ENCODE data around the gene SLC12A1.

Gene SLC12A1

GRCh38 chr15:48242535-48242934 is 36.4 kb downstream of the SLC12A1 start:
- no peak for DNase-seq (ENCODE audit: low spot score)

- DNase-seq (ENCODE audit: low spot score), result no peak
Measured at GRCh38 chr15:48244921-48245320, 38.8 kb downstream of the SLC12A1 start.

GRCh38 chr15:48248414-48248813 is 42.3 kb downstream of the SLC12A1 start:
- no peak for DNase-seq (ENCODE audit: low spot score)

GRCh38 chr15:48250640-48251076 is 44.6 kb downstream of the SLC12A1 start:
- DNase-seq (ENCODE audit: low spot score), result no peak

- no peak for DNase-seq (ENCODE audit: low spot score)
Measured at GRCh38 chr15:48253172-48253571, 47.1 kb downstream of the SLC12A1 start.

- DNase-seq (ENCODE audit: low spot score), result no peak
Measured at GRCh38 chr15:48265135-48265534, 59.0 kb downstream of the SLC12A1 start.

- peak; percentile 4 for DNase-seq (ENCODE audit: low spot score)
Measured at GRCh38 chr15:48266024-48266689, 60.1 kb downstream of the SLC12A1 start.

- no peak for DNase-seq (ENCODE audit: low spot score)
Measured at GRCh38 chr15:48267766-48268165, 61.7 kb downstream of the SLC12A1 start.

GRCh38 chr15:48273049-48273448 is 66.9 kb downstream of the SLC12A1 start:
- DNase-seq (ENCODE audit: low spot score), result no peak

- DNase-seq (ENCODE audit: low spot score), result no peak
Measured at GRCh38 chr15:48278666-48279065, 72.6 kb downstream of the SLC12A1 start.

GRCh38 chr15:48279608-48280007 is 73.5 kb downstream of the SLC12A1 start:
- DNase-seq (ENCODE audit: low spot score), result no peak

GRCh38 chr15:48281674-48282073 is 75.6 kb downstream of the SLC12A1 start:
- DNase-seq (ENCODE audit: low spot score), result no peak

GRCh38 chr15:48282216-48282615 is 76.1 kb downstream of the SLC12A1 start:
- DNase-seq (ENCODE audit: low spot score), result no peak

- no peak for DNase-seq (ENCODE audit: low spot score)
Measured at GRCh38 chr15:48283396-48284145, 77.5 kb downstream of the SLC12A1 start.

- peak; percentile 54 for DNase-seq (ENCODE audit: low spot score)
Measured at GRCh38 chr15:48285329-48286214, 79.5 kb downstream of the SLC12A1 start.

- DNase-seq (ENCODE audit: low spot score), result no peak
Measured at GRCh38 chr15:48289628-48290027, 83.5 kb downstream of the SLC12A1 start.

GRCh38 chr15:48292458-48292857 is 86.4 kb downstream of the SLC12A1 start:
- no peak for DNase-seq (ENCODE audit: low spot score)

- DNase-seq (ENCODE audit: low spot score), result no peak
Measured at GRCh38 chr15:48297668-48298067, 91.6 kb downstream of the SLC12A1 start.

- no peak for DNase-seq (ENCODE audit: low spot score)
Measured at GRCh38 chr15:48298914-48299313, 92.8 kb downstream of the SLC12A1 start.

- DNase-seq (ENCODE audit: low spot score), result no peak
Measured at GRCh38 chr15:48300038-48300437, 93.9 kb downstream of the SLC12A1 start.

- DNase-seq (ENCODE audit: low spot score), result no peak
Measured at GRCh38 chr15:48304398-48304797, 98.3 kb downstream of the SLC12A1 start.

GRCh38 chr15:48306639-48307038 is 100.5 kb downstream of the SLC12A1 start:
- DNase-seq (ENCODE audit: low spot score), result no peak

- no peak for DNase-seq (ENCODE audit: low spot score)
Measured at GRCh38 chr15:48307586-48307985, 101.5 kb downstream of the SLC12A1 start.

Data from hematopoietic multipotent progenitor cell treated with erythropoietin and hydrocortisone succinate and interleukin-3 and kit ligand, for 15 days (in vitro differentiated cells).